CD4-positive, alpha-beta T cell treated with Interleukin-12 subunit alpha and Interleukin-12 subunit beta, for 1 hour (primary cell): ENCODE results near the gene ZBTB16.

Experiments used
- DNase-seq: peaks from one replicate; pipeline ENCODE4 v3.0.0-alpha.2; 2020

Gene ZBTB16

DNA sequence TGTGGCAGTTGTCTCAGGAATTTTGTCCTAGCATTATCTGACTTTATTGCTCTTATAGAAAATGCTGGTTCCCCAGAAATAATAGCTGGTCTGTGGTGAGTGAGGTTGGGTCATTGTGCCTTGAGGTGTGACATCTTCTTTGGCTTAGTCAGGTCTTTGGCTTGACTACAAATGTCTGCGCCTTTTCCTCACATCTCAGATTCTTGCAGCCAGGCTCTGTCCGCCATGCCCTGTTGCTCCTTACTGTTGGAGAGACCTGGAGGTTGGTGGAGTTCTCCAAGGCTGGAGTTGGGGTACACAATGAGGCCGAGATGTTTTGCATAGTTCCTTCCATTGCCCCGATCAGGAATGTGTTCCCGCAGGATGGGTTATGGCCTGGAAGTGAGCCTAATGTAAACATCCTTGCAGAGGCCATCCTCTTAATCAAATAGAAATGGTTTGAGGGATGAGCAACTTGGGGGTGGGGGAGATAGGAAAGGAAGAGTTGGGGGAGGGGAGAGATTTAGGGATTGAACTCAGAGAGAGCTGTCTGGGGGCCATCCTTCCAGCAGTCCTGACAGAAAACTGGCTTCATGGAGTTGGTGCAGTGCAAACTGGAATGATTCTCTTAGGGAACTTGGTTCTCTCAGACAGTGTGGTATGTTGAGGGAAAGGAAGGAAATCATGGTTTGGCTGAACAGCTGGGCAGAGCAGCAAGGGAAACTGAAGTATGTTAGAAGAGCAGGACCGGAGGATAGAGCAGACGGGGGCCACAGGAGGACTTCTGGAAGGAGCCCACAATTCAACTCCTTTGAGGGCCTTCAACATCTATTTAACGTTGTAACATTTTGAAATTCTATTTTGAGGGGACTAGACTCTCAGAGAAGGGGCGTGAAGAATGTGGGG is 49.9 kb downstream of the ZBTB16 start:
- no peak for DNase-seq

DNA sequence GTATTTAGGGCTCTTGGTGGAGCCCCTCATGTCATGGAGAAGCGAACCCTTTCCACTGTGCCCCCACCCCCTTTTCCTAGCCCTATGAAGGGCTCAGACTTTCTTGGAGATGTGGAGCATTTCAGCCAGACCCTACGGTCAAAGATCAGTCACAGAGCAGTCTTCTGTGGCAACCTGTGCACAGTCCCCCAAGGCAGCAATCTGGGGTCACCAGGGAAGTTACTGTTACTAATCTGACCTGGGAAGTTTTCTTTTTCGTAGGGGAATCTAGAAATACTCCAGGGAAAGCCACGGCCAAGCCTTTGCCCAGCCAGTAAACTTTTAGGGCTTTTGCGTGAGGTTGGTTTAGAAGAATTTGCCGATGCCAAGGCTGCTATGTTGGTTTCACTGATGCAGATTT is 50.6 kb downstream of the ZBTB16 start:
- DNase-seq = no peak

DNA sequence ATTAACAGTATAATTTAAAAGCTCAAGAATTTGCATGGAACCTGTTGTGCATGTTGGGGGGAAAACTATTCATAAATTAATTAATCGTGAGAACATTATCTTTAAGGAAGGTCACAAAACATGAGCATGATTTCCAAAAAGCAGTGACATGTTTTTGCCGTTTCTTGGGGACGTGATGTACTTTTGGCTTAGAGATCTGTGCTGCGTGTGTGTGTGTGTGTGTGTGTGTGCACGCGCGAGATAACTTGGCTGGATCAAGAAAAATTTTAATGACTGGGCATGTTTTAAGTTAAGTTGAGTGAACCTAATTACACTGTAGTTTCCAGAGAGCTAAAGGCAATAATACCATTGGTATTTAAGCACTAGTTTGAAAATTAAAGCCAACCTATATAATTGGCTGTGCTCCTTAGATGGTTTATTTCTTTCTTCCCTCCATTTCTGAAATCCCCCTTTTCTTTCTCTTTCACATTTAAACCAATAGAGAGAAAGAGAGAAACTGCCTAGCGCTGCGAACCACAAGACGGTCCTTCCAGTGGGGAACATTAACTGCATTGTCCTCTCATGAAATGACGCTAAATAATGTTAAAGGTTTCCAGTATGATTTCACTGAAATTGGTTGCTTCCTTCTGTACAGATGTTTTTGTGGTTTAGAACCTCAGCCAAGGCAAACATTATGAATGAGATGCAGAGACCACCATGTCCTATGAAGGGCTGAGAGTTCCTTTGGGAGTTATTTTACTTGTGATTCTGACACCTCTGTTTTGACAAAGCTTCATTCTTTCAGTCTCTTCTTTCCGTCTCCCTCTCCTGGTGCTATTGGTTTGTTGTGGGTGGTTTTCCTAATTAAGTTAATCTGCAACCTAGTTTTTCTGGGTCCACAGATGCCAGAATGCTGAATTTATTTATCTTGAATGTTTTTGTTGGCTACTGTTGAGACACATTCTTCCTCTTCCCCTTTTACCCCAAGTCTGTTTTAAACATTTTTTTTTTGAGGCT is 51.7 kb downstream of the ZBTB16 start:
- no peak for DNase-seq

DNA sequence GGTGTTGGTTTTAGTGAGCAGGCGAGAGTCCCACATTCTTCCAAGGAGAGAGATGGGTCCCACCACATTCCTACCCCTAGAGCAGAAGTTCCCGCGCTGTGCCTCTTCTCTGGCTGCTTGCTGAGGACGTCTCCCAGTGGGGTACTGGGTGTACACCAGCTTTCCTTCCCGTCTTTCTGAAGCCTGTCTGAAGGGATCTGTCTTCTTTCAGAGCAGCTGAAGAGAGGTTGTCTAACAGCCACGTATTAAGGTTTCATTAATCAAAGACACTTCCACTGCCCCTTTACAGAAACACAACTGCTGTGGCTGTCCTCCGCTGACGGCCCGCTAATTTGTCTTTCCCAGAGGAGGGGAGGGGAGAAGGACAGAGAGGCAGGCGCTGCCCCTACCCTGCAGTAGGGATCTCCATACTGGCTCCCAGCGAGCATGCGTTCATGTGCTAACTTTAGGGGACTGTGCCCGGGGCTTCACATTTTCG is 56.0 kb downstream of the ZBTB16 start:
- DNase-seq = no peak

DNA sequence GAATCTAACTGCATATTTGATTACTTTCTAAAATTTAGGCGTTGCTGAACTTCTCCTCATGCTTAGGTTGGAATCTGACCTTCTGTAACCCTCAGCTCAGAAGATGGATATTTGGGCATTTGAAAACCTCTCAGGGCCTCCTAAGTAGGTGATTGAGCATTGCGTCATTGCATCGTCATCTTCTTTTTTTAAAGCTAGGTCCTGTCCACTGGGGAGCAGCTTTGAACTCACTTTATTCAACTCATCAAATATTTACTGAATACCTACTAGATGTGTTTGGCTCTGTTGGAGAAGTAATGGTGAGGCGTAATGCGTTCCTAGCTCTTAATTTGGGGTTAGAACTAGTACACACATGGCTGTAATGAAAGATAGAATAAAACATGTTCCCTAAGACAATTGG is 56.8 kb downstream of the ZBTB16 start:
- DNase-seq = no peak

DNA sequence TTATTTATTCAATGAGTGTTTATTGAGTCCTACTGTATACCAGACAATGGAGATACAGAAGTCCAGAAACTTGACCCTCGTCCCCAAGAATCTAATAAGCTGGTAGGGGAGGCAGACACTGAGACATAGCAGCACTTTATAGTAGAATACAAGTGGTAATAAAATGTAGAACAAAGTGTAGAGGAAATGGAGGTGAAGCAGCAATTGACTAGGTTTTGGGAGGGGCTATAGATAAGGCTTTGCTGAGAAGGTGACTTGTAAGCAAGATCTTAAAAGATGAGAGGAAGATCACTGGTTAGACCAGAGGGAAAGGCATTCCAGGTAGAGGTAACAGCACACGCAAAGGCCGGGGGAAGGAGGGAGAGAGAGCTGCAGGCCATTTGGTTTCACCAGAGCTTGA is 57.3 kb downstream of the ZBTB16 start:
- DNase-seq = no peak

DNA sequence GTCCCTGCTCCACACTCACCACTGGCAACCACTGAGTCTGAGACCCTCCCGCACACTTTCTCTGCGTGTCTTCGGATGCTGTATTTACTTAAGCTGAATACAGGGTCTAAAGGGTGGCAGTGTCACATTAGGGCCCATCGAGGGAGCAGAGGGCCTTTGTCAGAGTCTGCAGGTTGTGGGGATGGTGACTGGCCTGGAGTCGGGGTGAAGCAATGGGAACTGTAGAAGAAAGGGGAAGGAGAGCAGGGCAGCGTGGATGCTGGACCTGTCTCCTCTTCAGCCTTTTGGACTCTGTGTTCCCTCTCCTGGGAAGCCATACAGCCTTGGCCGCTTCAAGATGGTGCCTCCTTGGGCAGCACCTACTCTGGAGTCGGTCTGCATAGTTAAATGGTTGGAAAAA is 61.1 kb downstream of the ZBTB16 start:
- DNase-seq = no peak

DNA sequence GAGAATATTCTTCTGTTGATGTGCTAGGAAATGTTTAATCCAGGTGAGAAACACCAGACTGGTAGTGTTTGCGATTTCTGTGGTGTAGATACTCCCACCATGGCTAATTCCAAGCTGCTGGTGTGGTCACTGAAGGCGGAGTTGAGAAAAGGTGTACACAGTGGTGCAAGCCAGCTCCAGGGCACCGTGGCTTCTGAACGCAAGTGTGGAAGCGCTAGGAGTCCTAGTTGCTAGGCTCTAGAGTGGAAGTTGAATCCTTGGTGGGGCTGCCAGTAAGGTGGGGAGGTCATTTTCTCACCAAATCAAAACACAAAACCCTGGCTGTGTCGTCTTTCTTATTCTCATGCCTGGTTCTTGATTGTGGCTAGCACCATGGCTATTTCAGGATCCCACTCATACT is 61.6 kb downstream of the ZBTB16 start:
- no peak for DNase-seq

DNA sequence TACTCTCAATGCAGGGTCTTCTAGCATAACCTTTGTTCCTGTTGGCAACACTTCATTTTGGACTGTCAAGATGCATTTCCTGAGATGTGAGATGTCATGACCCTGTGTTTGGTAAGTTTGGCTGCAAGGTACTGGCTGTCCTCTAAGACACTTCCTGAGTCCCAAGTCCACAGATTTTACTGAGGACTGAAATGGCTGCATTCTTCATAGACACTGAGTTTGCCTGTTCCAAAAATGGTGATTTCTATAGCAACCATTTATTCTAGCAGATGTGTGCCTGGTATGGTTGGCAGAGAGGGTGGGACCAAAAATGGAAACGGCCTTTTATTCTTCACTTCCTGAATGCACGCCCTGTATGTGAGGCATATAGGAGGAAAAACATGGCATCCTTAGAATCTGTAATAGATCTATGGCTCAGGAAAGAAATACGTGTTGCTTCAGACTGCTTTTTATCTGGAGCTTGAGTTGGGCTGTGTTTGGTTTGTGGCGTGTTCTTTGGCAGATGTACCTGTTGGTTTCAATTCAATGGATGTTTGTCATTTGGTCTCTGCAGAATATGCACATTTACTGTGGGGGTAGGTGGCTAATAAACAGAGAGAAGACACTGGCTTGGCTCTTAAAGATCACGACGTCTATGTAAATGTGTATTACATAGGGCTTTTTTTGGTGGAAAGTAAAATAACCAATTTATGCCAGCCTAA is 62.4 kb downstream of the ZBTB16 start:
- no peak for DNase-seq

DNA sequence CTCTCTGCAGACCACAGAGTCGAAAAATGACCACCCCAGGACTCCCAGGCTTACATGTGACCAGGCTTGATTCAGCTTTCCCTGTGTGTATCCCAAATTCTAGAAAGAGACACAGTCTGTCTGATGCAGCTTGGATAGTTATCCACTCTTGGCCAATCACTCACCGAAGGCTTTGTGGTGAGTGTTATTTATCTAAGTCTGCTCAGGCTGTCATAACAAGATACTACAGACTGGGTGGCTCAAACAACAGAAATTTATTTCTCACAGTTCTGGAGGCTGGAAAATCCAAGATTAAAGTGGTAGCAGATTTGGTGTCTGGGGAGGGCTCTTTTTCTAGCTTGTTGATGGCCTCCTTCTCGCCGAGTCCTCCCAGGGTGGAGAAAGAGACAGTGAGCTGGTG is 63.2 kb downstream of the ZBTB16 start:
- no peak for DNase-seq

DNA sequence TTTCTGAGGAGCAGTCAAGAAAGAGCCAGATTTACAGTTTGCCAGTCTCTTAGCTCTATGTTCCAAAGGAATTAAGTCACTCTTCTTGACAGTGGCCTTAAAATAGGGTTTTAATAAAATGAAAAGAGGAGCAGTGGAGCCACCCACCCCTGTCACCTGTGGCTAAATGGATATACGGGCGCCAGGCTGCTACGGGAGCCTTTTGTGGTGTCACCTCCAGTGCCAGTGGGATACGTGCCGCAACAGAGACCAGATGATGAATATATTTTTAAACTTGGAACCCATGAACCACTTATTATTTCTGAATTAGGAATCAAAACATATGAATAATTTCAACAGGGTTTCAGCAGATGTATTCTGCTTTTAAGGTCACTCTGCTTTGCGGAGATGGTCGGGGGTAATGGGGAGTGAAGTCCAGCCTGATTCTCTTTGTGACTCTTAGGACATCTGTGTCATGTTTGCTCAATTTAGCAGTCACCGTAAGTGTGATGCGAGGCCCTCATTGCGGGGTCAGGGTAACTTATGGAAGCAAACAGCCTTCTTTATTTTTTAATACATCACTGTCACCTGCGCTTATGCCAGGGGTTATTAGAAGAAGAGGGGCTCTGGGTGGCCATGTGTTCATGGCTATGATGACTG is 64.3 kb downstream of the ZBTB16 start:
- DNase-seq = no peak

DNA sequence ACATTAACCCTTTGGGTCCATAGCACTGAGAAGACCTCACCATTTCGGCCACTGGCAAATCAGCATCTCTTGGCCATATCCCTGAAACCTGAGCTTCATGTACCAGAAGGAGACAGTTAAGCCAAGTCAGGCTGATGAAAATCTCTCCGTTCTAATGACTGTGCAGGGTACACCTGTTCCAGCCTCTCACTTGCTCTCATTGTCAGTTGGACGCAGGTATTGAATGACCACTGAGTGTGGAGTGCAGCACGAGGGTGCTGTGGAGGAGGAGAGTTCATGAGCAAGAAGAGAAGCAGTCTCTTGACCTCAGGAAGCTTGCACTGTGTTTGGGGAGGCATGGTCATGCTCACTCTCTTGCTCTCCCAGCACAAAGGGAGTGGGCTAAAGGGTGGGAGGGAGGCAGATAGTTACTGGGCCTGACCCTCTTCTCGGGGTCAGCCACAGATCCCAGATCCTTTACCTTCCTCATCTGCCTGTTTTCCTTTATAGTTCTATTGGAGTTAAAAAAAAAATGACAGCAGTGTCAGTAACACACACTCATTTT is 65.2 kb downstream of the ZBTB16 start:
- DNase-seq = no peak

DNA sequence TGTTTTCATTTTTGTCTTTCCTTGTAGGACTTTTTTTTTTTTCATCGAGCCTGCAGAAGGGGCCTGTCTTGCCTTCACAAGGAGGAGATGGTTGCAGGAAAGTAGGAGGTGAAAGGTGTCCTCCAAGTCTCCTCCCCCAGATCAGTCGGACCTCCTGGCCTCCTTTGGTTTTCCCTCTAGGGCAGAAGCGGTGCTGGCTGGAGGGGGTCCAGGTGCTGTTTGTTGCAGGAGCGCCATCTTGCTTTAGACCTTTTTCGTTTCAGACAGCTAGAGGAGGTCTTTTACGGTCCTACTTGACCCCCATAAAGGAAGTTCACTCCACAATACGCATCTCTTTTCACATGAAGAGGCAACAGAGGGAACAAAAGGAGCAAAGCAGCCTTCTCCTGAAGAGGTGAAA is 66.0 kb downstream of the ZBTB16 start:
- DNase-seq = no peak

DNA sequence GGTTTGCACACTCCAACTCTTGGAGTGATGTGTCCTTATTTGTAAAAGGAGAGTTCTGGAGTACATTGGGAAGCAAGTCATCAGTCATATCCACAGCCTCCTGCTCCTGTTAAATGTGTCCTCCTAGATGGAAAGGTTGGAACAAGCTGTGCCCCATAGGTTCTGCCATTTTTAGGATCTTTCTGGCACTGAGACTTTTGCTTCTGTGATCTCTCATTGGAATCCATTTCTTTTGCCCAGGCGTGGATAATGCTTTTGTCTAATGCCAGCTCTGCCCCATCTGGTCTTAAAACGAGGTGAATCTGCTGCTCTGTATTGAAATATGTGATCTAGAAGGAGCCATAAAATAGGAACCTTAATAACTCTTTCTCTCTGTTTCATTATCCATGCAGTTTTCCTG is 66.4 kb downstream of the ZBTB16 start:
- DNase-seq = no peak

DNA sequence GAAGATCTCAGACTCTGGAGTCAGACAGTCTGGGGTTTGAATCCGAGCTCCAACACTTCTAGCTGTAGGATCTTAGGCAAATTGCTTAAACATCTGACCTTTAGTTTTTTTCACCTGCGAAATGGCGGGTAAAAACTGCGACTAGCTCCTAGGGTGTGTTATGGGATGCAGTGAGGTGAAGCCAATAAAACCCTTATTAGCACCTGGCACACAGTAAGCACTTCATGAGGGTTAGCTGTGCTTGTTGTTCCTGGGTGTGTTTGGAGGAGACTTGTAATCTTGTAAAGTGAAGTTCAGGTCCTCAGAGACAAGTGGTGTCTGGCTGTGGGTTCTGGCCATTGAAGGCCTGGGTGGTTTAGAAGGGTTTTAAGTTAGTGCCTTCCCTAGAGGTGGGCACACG is 68.9 kb downstream of the ZBTB16 start:
- DNase-seq = no peak

DNA sequence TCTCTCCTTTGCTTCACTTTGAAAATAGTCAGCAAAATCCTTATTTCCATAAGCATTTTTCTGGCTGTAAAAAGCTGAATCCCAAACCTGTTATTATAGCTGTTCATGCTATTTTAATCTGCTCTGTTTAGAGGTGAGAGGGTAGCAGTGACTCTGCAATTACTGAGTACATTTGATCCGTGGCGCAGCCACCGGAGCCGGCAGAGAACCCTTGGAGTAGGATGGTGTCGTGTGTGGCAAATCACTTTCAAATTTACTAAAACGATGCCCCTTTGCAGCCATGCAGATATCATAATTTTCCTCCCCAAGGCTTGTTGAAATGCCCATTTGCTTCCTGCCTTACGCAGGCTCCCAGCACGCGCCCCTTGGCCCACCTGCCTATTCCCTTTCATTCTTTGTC is 69.6 kb downstream of the ZBTB16 start:
- no peak for DNase-seq

DNA sequence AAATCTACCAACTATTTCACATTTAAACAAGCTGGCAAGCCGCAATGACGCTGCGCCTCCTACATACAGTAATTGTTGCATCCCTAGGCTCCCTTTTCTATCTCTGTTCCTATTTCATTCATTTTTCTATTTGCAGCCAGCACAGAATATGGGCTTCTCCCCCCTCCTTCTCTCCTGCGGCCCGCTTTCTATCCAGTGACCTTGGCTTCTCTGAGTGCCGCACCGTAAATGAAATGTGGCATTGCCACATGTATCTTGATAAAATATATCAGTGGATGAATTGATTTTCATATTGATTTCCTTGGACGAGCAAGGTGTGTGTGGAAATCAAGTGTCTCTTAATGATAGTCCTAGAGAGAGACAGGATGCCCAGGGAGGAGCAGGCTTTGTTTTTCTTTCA is 70.2 kb downstream of the ZBTB16 start:
- no peak for DNase-seq

DNA sequence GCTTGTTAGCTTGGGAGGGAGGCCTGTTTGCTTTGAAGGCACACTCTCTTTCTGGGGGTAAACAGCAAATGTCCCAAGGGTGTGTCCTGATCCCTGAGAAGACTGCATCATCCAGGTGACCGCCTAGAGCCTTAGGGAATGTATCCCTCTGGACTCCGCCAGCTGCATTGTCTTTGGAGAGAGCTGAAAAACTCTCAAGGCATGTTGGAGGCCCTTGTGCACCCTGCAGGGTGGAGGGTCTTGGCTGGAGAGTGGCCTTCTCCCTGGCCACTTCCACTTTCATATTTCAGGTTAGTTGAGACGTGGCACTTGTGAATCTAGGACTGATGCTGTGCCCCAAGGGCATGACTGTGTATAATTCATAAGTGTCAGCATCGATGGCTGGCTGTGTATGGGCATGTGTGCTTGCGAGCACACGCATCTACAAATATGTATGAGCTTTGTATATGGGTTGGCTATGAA is 70.6 kb downstream of the ZBTB16 start:
- no peak for DNase-seq

DNA sequence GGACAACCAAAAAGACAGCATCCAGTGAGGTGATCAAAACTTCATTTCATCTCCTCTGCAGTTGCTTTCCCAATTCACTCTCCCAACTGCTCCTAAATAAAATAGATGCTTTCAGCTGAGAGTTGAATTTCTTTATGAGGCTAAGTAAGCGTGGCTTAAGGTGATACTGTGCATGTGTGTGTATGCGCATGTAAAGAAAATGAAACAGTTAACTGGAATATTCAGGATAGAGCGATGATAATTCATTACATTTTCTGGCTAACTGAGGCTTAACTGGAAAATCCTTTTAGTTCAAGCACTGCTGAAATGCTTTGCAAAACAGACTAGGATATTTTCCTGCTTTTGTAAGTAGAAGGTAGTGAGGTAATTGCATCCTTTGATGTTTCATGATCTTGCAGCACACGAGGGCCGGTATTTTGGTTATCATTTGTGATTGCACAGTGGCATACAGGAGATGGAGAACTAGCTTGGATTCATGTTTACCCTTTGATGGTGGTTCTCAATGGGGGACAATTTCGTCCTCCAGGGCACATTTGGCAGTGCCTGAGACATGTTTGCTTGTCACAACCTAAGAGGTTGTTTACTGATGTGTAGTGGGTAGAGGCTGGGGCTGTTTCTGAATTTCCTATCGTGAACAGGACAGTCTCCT is 71.2 kb downstream of the ZBTB16 start:
- no peak for DNase-seq

DNA sequence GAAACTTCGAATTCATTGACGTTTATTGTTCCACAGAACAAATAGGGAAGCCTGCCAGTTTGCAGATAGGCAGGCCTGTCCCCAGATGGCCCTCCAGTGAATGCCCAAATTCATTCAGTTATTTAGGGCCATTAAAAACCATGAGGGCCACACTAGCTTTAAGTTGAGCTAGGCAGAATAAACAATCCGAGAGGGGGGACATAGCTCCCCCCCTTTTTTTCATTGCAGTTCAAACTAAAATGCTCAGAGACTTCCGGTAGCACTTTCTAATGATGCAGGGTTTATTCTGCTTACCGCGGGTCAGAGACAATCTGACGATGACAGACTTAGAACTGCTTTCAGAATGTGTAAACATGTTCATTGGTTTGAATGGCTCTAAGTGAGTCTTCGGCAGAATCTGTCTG is 72.0 kb downstream of the ZBTB16 start:
- DNase-seq = peak; percentile 23

DNA sequence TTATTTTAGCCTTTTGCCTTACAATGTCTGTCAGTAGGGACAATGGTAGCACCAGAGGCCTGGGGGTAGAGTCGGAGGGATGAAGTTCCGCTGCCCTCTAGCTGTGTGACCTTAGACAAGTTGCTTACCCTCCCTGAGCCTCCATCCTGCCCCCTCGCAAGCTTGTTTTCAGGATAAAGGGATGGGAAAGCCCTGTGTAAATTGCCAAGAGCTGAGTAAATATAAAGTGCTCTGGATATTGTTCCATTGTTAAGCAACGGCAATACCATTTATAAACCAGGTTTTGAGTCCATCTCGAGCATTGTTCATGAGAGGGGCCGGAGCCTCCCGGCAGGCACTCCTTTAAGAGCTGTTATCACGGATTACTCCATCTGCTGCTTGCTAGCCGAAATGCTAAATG is 72.9 kb downstream of the ZBTB16 start:
- no peak for DNase-seq

DNA sequence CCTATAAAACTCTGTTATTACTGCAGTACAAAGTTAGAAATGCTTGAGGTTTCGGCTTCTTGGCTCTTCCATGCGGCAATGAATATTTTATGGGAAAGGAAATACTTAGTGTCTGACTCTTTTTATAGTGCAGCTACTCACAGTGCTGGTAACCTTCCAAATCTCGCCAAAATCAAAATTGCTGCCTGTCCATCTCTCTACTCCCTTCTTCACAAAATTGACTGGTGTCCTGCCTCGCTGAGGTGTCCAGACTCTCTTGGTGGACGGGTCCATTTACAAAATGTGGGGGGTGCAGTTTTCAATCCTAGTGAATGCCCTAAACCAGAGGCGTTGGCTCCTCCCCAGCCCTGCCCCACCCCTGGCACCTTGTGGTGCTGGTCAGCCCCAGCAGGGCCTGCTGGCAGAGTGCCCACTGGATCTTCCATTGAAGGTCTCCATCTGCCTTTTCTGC is 73.5 kb downstream of the ZBTB16 start:
- no peak for DNase-seq
